Stimulated activated naive CD8-positive, alpha-beta T cell treated with anti-CD3 and anti-CD28 coated beads, Interleukin-15, amount 100 ng/mL, for 72 hours (primary cell): ENCODE results near the gene PPP4R4.

Source experiments
- ATAC-seq: fragments of 150-1000 bp; cut with Tn5 transposase; 2 replicates; pipeline ENCODE4 v1.10.0; 2021; ENCODE audit warnings: mild to moderate bottlenecking, moderate library complexity
- DNase-seq, 2 donors: peaks; one replicate each; pipeline ENCODE4 v3.0.0; 2021 to 2022
- H3K27ac Mint-ChIP-seq, 2 donors: one replicate each; pipeline ENCODE4 v1.8.0; 2022; ENCODE audit warnings: mild to moderate bottlenecking in 2 of 2, mixed read lengths in 2 of 2, moderate library complexity in 2 of 2
- H3K27me3 Mint-ChIP-seq: one replicate; pipeline ENCODE4 v1.8.0; 2022; ENCODE audit warnings: mixed read lengths
- H3K4me1 Mint-ChIP-seq: one replicate; pipeline ENCODE4 v1.8.0; 2022; ENCODE audit warnings: mild to moderate bottlenecking, mixed read lengths
- H3K4me3 Mint-ChIP-seq, 2 donors: one replicate each; pipeline ENCODE4 v1.8.0; 2022; ENCODE audit warnings: mild to moderate bottlenecking in 2 of 2, mixed read lengths in 2 of 2, moderate library complexity in 1 of 2
- H3K9me3 Mint-ChIP-seq, 2 donors: one replicate each; pipeline ENCODE4 v1.8.0; 2022; ENCODE audit warnings: mixed read lengths in 2 of 2

The PPP4R4 gene

GRCh38 chr14:94173885-94174603, at the start of gene PPP4R4:
Gene PPP4R4, plus strand, starts transcription at chr14:94174322. Its CDS starts 144 bp downstream, at chr14:94174466.
- Mint-ChIP-seq H3K9me3 (no peaks in the 10 kb centered on the region), H3K27me3 (peaks cover 33% of the 10 kb centered on the region), H3K4me1 (peaks cover 30% of the 10 kb centered on the region), H3K4me3 (peak within 1 kb of the TSS; percentile 83 to 89), H3K27ac (peak within 1 kb of the TSS; percentile 57 to 81)
- ATAC-seq (peak; percentile 90), DNase-seq (peak; percentile 85 to 91)

GRCh38 chr14:94124582-94125377, 49.3 kb upstream of the PPP4R4 start:
- H3K27ac Mint-ChIP-seq, result peak overlapping the region; percentile 19 to 65
- DNase-seq (no peak), ATAC-seq (no peak)
- H3K4me3 Mint-ChIP-seq, result no peak overlapping the region
- H3K4me1 Mint-ChIP-seq, result peaks cover 19% of the 10 kb centered on the region
- peaks cover 6 to 14% of the 10 kb centered on the region in 2 donors for H3K9me3 Mint-ChIP-seq
- peaks cover 7% of the 10 kb centered on the region for H3K27me3 Mint-ChIP-seq

GRCh38 chr14:94125659-94126418, 48.3 kb upstream of the PPP4R4 start:
- DNase-seq (no peak), ATAC-seq (no peak)
- no peak overlapping the region for H3K27ac Mint-ChIP-seq
- H3K9me3 Mint-ChIP-seq, result peaks cover 3% of the 10 kb centered on the region in 2 donors
- H3K4me1 Mint-ChIP-seq, result peaks cover 26% of the 10 kb centered on the region
- peaks cover 3% of the 10 kb centered on the region for H3K27me3 Mint-ChIP-seq
- H3K4me3 Mint-ChIP-seq, result no peak overlapping the region

- H3K4me3 Mint-ChIP-seq, result no peak overlapping the region
- H3K4me1 Mint-ChIP-seq, result peaks cover 26% of the 10 kb centered on the region
- ATAC-seq (no peak), DNase-seq (no peak)
- no peaks in the 10 kb centered on the region for H3K27me3 Mint-ChIP-seq
- no peaks in the 10 kb centered on the region for H3K9me3 Mint-ChIP-seq
- peak overlapping the region in 1 of 2 donors; percentile 1 for H3K27ac Mint-ChIP-seq
Observed at GRCh38 chr14:94126419-94126677, 47.8 kb upstream of the PPP4R4 start.

- Mint-ChIP-seq H3K4me1 (peaks cover 26% of the 10 kb centered on the region), H3K9me3 (no peaks in the 10 kb centered on the region), H3K4me3 (no peak overlapping the region), H3K27me3 (no peaks in the 10 kb centered on the region), H3K27ac (no peak overlapping the region)
- no peak for DNase-seq
- no peak for ATAC-seq
Observed at GRCh38 chr14:94126800-94127199, 47.3 kb upstream of the PPP4R4 start.

GRCh38 chr14:94127330-94127729, 46.8 kb upstream of the PPP4R4 start:
- Mint-ChIP-seq H3K27me3 (no peaks in the 10 kb centered on the region), H3K4me3 (no peak overlapping the region), H3K4me1 (peaks cover 26% of the 10 kb centered on the region), H3K9me3 (no peaks in the 10 kb centered on the region), H3K27ac (peak overlapping the region in 1 of 2 donors; percentile 48)
- DNase-seq, result no peak
- ATAC-seq, result no peak

GRCh38 chr14:94128216-94128839, 45.8 kb upstream of the PPP4R4 start:
- Mint-ChIP-seq H3K4me1 (peaks cover 26% of the 10 kb centered on the region), H3K9me3 (no peaks in the 10 kb centered on the region), H3K4me3 (peak overlapping the region; percentile 97 to 99), H3K27ac (peak overlapping the region; percentile 94 to 96), H3K27me3 (no peaks in the 10 kb centered on the region)
- no peak for ATAC-seq
- no peak for DNase-seq

GRCh38 chr14:94129111-94129757, 44.9 kb upstream of the PPP4R4 start, which contains the start of gene IFI27L2:
Gene IFI27L2, minus strand, starts transcription at chr14:94129604. Its CDS starts 40 bp downstream, at chr14:94129564.
- peak; percentile 95 for ATAC-seq
- Mint-ChIP-seq H3K27ac (peak within 1 kb of the TSS; percentile 94 to 96), H3K4me1 (peaks cover 26% of the 10 kb centered on the region), H3K4me3 (peak within 1 kb of the TSS; percentile 97 to 99), H3K9me3 (no peaks in the 10 kb centered on the region), H3K27me3 (no peaks in the 10 kb centered on the region)
- peak; percentile 62 to 67 for DNase-seq

GRCh38 chr14:94129758-94130414, 44.2 kb upstream of the PPP4R4 start:
- ATAC-seq, result no peak
- H3K27ac Mint-ChIP-seq, result peak overlapping the region; percentile 49 to 88
- H3K27me3 Mint-ChIP-seq, result no peaks in the 10 kb centered on the region
- peak in 1 of 2 donors; percentile 23 for DNase-seq
- H3K9me3 Mint-ChIP-seq, result peaks cover under 1 to 2% of the 10 kb centered on the region in 2 donors
- peaks cover 26% of the 10 kb centered on the region for H3K4me1 Mint-ChIP-seq
- H3K4me3 Mint-ChIP-seq, result peak overlapping the region; percentile 97 to 99

GRCh38 chr14:94132285-94132887, 41.7 kb upstream of the PPP4R4 start:
- peak; percentile 63 for DNase-seq
- Mint-ChIP-seq H3K4me1 (peaks cover 26% of the 10 kb centered on the region), H3K27ac (no peak overlapping the region), H3K9me3 (peaks cover 7 to 11% of the 10 kb centered on the region in 2 donors), H3K4me3 (no peak overlapping the region), H3K27me3 (peaks cover 10% of the 10 kb centered on the region)
- peak; percentile 55 for ATAC-seq

- DNase-seq (no peak), ATAC-seq (no peak)
- Mint-ChIP-seq H3K27me3 (peaks cover 12% of the 10 kb centered on the region), H3K4me3 (no peak overlapping the region), H3K9me3 (peaks cover 7 to 11% of the 10 kb centered on the region in 2 donors), H3K27ac (no peak overlapping the region), H3K4me1 (peaks cover under 1% of the 10 kb centered on the region)
Observed at GRCh38 chr14:94135476-94135875, 38.6 kb upstream of the PPP4R4 start.

GRCh38 chr14:94136575-94137331, 37.4 kb upstream of the PPP4R4 start:
- ATAC-seq (peak; percentile 90), DNase-seq (peak; percentile 79 to 82)
- H3K9me3 Mint-ChIP-seq, result peaks cover 7 to 11% of the 10 kb centered on the region in 2 donors
- no peak overlapping the region for H3K4me3 Mint-ChIP-seq
- peaks cover 12% of the 10 kb centered on the region for H3K27me3 Mint-ChIP-seq
- no peaks in the 10 kb centered on the region for H3K4me1 Mint-ChIP-seq
- no peak overlapping the region for H3K27ac Mint-ChIP-seq

GRCh38 chr14:94138251-94138650, 35.9 kb upstream of the PPP4R4 start:
- ATAC-seq (no peak), DNase-seq (no peak)
- Mint-ChIP-seq H3K27me3 (peaks cover 12% of the 10 kb centered on the region), H3K27ac (no peak overlapping the region), H3K9me3 (peaks cover 7 to 11% of the 10 kb centered on the region in 2 donors), H3K4me1 (no peaks in the 10 kb centered on the region), H3K4me3 (no peak overlapping the region)
